GM21619 (cell line): ENCODE measurements around the gene ZNF467.
A peak's percentile ranks its signal among the peaks of the same experiment; 100 is the strongest.

Source experiments
- ATAC-seq: cut with Tn5 transposase; IDR thresholded peaks from one replicate; pipeline ENCODE4 v1.9.1; 2021; ENCODE audit not compliant: unreplicated experiment

Gene ZNF467

GRCh38 chr7:149787428-149788299 lies 14.3 kb upstream of the ZNF467 start:
- ATAC-seq: no peak

GRCh38 chr7:149785983-149786382 lies 12.6 kb upstream of the ZNF467 start:
- ATAC-seq: no peak

- no peak for ATAC-seq
These were observed 12.0 kb upstream of the ZNF467 start for GRCh38 chr7:149785402-149785801.

- no peak for ATAC-seq
These were observed 10.8 kb upstream of the ZNF467 start for GRCh38 chr7:149784251-149784608.

DNA sequence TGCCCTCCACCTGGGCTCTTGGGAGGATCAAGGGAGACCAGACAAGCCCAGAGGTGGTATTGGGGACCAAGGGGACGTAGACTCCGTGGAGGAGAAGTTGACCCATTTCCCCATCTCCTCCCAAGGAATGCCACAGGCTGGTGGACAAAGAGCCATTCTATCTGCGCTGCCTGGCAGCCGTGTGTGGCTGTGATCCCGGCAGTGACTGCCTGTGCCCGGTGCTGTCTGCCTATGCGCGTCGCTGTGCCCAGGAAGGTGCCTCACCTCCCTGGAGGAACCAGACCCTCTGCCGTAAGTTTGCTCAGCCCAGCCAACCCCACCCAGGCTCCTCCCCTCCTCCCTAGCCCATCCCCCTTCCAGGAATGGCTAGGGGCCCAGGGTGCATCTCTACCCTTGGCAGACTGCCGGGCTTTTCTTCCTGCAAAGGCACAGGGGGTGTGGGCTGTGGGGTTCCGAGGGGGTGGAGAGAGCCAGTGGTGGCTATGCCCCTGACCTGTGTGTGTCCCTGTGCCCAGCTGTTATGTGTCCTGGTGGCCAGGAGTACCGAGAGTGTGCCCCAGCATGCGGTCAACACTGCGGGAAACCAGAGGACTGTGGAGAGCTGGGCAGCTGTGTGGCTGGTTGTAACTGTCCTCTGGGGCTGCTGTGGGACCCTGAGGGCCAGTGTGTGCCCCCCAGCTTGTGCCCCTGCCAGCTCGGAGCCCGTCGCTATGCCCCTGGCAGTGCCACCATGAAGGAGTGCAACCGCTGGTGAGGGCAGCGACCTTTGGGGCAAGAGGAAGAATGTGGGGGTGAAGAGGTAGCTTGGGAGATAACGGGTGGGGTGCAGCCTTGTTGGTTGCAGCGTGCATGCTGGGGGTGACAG lies 10.2 kb upstream of the ZNF467 start:
- ATAC-seq: no peak

GRCh38 chr7:149782682-149783345 lies 9.4 kb upstream of the ZNF467 start:
- no peak for ATAC-seq

- no peak for ATAC-seq
These were observed 8.5 kb upstream of the ZNF467 start for GRCh38 chr7:149781921-149782320.

- ATAC-seq: peak; percentile 43
These were observed 7.4 kb upstream of the ZNF467 start for GRCh38 chr7:149780636-149781419.

DNA sequence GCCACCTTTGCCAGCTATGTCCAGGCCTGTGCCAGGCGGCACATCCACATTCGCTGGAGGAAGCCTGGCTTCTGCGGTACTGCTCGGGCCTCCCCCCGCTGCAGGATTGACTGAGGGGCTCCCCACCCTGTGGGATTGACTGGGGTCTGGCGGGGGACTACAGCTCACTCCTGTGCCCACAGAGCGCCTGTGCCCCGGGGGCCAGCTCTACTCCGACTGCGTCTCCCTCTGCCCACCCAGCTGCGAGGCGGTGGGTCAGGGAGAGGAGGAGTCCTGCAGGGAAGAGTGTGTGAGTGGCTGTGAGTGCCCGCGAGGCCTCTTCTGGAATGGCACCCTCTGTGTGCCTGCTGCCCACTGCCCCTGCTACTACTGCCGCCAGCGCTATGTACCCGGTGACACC lies 6.7 kb upstream of the ZNF467 start:
- ATAC-seq: no peak

GRCh38 chr7:149779502-149779805 lies 6.1 kb upstream of the ZNF467 start:
- ATAC-seq: no peak

GRCh38 chr7:149778696-149779501 lies 5.5 kb upstream of the ZNF467 start:
- no peak for ATAC-seq

DNA sequence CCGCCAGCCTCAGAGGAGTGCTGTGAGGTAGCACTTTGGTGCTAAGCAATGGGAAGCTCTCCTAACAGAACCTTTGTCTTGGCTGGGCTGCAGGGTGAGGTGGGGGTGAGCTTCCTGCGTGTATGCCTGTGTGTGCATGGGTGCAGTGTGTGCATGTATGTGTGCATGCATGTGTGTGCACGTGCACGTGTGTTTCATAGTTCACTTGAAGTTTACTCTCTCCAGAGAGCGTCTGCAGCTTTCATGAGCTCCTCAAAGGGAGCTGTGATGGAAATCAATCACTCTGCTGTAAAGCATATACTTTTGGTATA lies 4.9 kb upstream of the ZNF467 start:
- no peak for ATAC-seq

DNA sequence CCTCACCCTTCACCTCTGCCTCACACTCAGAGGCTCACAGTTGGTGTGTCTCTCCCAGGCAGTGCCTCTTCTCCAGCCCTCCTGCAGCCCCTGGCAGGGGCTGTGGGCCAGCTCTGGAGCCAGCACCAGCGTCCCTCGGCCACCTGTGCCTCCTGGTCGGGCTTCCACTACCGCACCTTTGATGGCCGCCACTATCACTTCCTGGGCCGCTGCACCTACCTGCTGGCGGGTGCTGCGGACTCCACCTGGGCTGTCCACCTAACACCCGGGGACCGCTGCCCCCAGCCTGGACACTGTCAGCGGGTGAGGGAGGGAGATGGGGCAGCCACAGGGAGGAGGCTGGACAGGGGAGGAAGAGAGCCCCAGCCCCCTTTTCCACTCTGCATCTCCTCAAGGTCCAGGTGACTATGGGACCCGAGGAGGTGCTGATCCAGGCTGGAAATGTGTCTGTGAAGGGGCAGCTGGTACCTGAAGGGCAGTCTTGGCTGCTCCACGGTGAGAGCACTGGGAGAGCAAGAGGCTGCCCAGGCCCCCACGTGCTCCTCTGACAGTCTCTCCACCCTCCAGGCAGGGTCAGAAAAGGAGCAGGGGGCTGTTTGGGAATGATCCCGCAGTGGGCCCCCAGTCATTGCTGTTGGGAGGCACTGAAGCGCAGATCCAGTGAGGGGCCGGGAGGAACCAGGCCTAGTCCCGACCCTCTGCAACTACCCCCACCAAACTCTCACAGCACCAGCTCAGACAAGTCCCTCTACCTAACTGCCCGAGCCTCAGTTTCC lies 4.4 kb upstream of the ZNF467 start:
- no peak for ATAC-seq

- no peak for ATAC-seq
These were observed 3.5 kb upstream of the ZNF467 start for GRCh38 chr7:149776848-149777407.

- no peak for ATAC-seq
These were observed 2.9 kb upstream of the ZNF467 start for GRCh38 chr7:149776289-149776688.

- ATAC-seq: no peak
These were observed 1.8 kb upstream of the ZNF467 start for GRCh38 chr7:149775176-149775556.

- no peak for ATAC-seq
These were observed 1.1 kb upstream of the ZNF467 start for GRCh38 chr7:149774237-149775175.

GRCh38 chr7:149772956-149773434 lies 393 bp downstream of the ZNF467 start:
- no peak for ATAC-seq
